A549 (cell line): ENCODE results near the gene PRR5L. TPM values are rescaled to one million over a fixed set of nuclear protein-coding genes. Genes with fewer than 3 reads are reported as not detected.

ENCODE experiments used
- ATAC-seq, 2 experiments: fragments of 200-7000 bp in 1 of 2; fragments of >200 bp in 1 of 2; cut with Nextera tagmentation in 1 of 2; cut with Tn5 transposase in 1 of 2; 3 replicates each; pipeline versions ENCODE4 v1.8.0 to v1.9.1; 2018 to 2020; ENCODE audit warnings: mild to moderate bottlenecking in 1 of 2, moderate library complexity in 1 of 2
- CTCF ChIA-PET: fragments of 300-600 bp; sonication (Branson Sonifier 250); formaldehyde crosslinking; extraction: SDS; loops from one replicate; lab custom pipeline; 2021; ENCODE audit warnings: antibody characterized with exemption, inconsistent platforms; lab: Yijun Ruan, JAX
- POLR2A ChIA-PET: fragments of 350-600 bp; formaldehyde crosslinking; extraction: SDS; loops from one replicate; lab custom pipeline; 2021; ENCODE audit warnings: antibody characterized with exemption, inconsistent platforms; lab: Yijun Ruan, JAX
- DNase-seq, 2 experiments: peaks; one replicate each; pipeline versions ENCODE4 v3.0.0 to v3.0.0-alpha.2; 2011 to 2016; ENCODE audit warnings: low read depth in 1 of 2, low spot score in 1 of 2
- FAIRE-seq: peaks from 2 replicates; lab custom pipeline; 2011; peaks lifted over from hg19 to GRCh38; lab: Jason Lieb, UNC
- H3K27ac ChIP-seq, 2 experiments: fragments of >200 bp; sonication (Bioruptor Twin); formaldehyde crosslinking; 3 replicates each; pipeline ENCODE4 v1.5.1; 2016 to 2017
- H3K4me1 ChIP-seq: fragments of >200 bp; sonication (Bioruptor Twin); formaldehyde crosslinking; 3 replicates; pipeline ENCODE4 v1.6.1; 2016
- H3K4me2 ChIP-seq: fragments of >200 bp; sonication (Bioruptor Twin); formaldehyde crosslinking; 3 replicates; pipeline ENCODE4 v1.6.1; 2016
- H3K4me3 ChIP-seq: fragments of >200 bp; sonication (Bioruptor Twin); formaldehyde crosslinking; 3 replicates; pipeline ENCODE4 v1.5.1; 2016
- H3K9me3 ChIP-seq: fragments of >200 bp; sonication (Bioruptor Twin); formaldehyde crosslinking; 3 replicates; pipeline ENCODE4 v1.6.1; 2016
- BCL3 ChIP-seq: fragments of >200 bp; sonication (Bioruptor Twin); formaldehyde crosslinking; IDR thresholded peaks from 3 replicates; pipeline ENCODE4 v1.6.1; 2016
- BHLHE40 ChIP-seq: IDR thresholded peaks from 2 replicates; pipeline ENCODE4 v1.6.1; 2012; ENCODE audit warnings: low read depth, low read length, inconsistent platforms
- CBX2 ChIP-seq: fragments of 200-600 bp; sonication (generic); IDR thresholded peaks from 2 replicates; pipeline ENCODE4 v1.6.1; 2016; ENCODE audit warnings: low read depth, mild to moderate bottlenecking, borderline replicate concordance
- CEBPB ChIP-seq, 2 experiments: fragments of >200 bp in 1 of 2; sonication (Bioruptor Twin) in 1 of 2; formaldehyde crosslinking in 1 of 2; IDR thresholded peaks; 2 replicates each; pipeline ENCODE4 v1.6.1; 2012 to 2016
- EHF ChIP-seq: fragments of 250-450 bp; sonication (Bioruptor Pico); IDR thresholded peaks from 2 replicates; pipeline ENCODE4 v1.5.0; 2020; ENCODE audit warnings: mild to moderate bottlenecking
- FOSL2 ChIP-seq, 2 experiments: fragments of 450-650 bp in 1 of 2; fragments of >200 bp in 1 of 2; sonication (Bioruptor Twin) in 1 of 2; formaldehyde crosslinking; IDR thresholded peaks; 2 replicates each; pipeline versions ENCODE4 v1.5.0 to v1.6.1; 2016 to 2020; ENCODE audit warnings: mild to moderate bottlenecking in 1 of 2, moderate library complexity in 1 of 2
- GATA3 ChIP-seq: IDR thresholded peaks from 2 replicates; pipeline ENCODE4 v1.6.1; 2012; ENCODE audit warnings: borderline replicate concordance
- HOXA7 ChIP-seq: fragments of 250-450 bp; sonication (Bioruptor Pico); IDR thresholded peaks from 2 replicates; pipeline ENCODE4 v1.5.0; 2020; ENCODE audit warnings: mild to moderate bottlenecking, moderate library complexity
- JUNB ChIP-seq: fragments of >200 bp; sonication (Bioruptor Twin); formaldehyde crosslinking; IDR thresholded peaks from 2 replicates; pipeline ENCODE4 v1.6.1; 2016
- KDM1A ChIP-seq: fragments of 200-600 bp; sonication (generic); IDR thresholded peaks from 2 replicates; pipeline ENCODE4 v1.6.1; 2016; ENCODE audit warnings: low read depth, mild to moderate bottlenecking
- MYC ChIP-seq: IDR thresholded peaks from 2 replicates; pipeline ENCODE4 v1.6.1; 2012; ENCODE audit warnings: mild to moderate bottlenecking, inconsistent platforms, low read length, improper control_type of control experiment, borderline replicate concordance
- NFE2L2 ChIP-seq: fragments of 150-350 bp; conservative IDR thresholded peaks from 2 replicates; pipeline ENCODE4 v1.6.1; 2014; ENCODE audit warnings: low read length
- NR3C1 ChIP-seq: fragments of >200 bp; sonication (Bioruptor Twin); formaldehyde crosslinking; IDR thresholded peaks from 3 replicates; pipeline ENCODE4 v1.6.1; 2017
- PHF8 ChIP-seq: fragments of 200-600 bp; sonication (generic); IDR thresholded peaks from 2 replicates; pipeline ENCODE4 v1.6.1; 2016; ENCODE audit warnings: low read depth, mild to moderate bottlenecking, antibody characterized with exemption, moderate library complexity, borderline replicate concordance
- POLR2A ChIP-seq: IDR thresholded peaks from 2 replicates; pipeline ENCODE4 v1.6.1; 2012; ENCODE audit warnings: mild to moderate bottlenecking, low read length
- SREBF2 ChIP-seq: fragments of 450-650 bp; IDR thresholded peaks from 2 replicates; pipeline ENCODE4 v1.6.1; 2014; ENCODE audit warnings: mild to moderate bottlenecking, moderate library complexity
- TFCP2L1 ChIP-seq: fragments of 250-450 bp; sonication (Bioruptor Pico); IDR thresholded peaks from 2 replicates; pipeline ENCODE4 v1.5.0; 2021; ENCODE audit warnings: mild to moderate bottlenecking
- USF2 ChIP-seq: fragments of 450-650 bp; IDR thresholded peaks from 2 replicates; pipeline ENCODE4 v1.6.1; 2014; ENCODE audit warnings: antibody characterized with exemption
- ZSCAN20 ChIP-seq: fragments of 250-450 bp; sonication (Bioruptor Pico); IDR thresholded peaks from 2 replicates; pipeline ENCODE4 v1.8.0; 2022; ENCODE audit warnings: mild to moderate bottlenecking, moderate library complexity
- WGBS: methylation state at CpG from one replicate; pipeline ENCODE4 v1.1.6; 2017; ENCODE audit errors: missing lambda C conversion rate; 5-methylcytosine and 5-hydroxymethylcytosine counted together
- polyA plus RNA-seq, 4 experiments: library from polyadenylated mRNA; depleted of rRNA in 3 of 4; stranded (reverse); fragments of >200 nt; fragmentation: RNase III in 1 of 4; extraction: RNeasy Plus Mini Kit Qiagen cat#74134 plus additional on column Dnase treatment in 1 of 4; gene quantifications; 2 replicates in 3 of 4; 3 replicates in 1 of 4; pipeline ENCODE4 v1.2.3, GENCODE V29; 2011 to 2017
- TF ChIP-seq, protein P1 (sequence below): fragments of >200 bp; sonication (Bioruptor Twin); formaldehyde crosslinking; IDR thresholded peaks from 2 replicates; pipeline ENCODE4 v1.6.1; 2016

PRR5L gene
- polyA plus RNA-seq, 2 of the 4 experiments (the other 2 are of a cell fraction): 6.9 to 12.1 TPM

DNA sequence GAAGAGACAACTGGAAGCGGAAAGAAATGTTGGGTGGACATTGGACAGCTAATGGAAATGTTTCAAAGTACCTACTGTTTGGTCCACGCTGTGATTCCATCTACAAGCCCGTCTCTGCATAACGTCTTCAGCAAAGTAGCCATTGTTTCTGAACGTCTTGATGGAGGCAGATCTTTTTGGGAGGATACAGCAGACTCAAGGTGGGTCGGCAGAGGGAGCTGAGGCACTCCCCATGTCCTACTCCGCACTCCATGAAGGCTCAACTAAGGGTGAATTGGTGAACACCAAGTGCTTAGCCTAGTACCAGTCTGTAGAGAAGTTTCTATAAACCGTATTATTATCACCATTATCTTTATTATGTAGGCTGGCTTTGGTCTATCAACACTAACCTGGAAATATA lies 45.8 kb downstream of the PRR5L start:
- POLR2A ChIA-PET: no interaction called here
- Histone ChIP-seq H3K4me3 (no peak overlapping the region), H3K9me3 (no peaks in the 10 kb centered on the region), H3K27ac (no peak overlapping the region), H3K4me2 (no peak overlapping the region), H3K4me1 (no peaks in the 10 kb centered on the region)
- CTCF ChIA-PET: interaction anchor here (0.8 to 1.6 kb wide), 5 partner anchors 11 to 137 kb away, joined by 3 to 9 read pairs (median 3); no protein-coding TSS in a partner anchor
- TF ChIP-seq FOSL2 (IDR thresholded peaks at IDR 0.05): no peak
- TF ChIP-seq FOSL2 (CRISPR knock-in tag; IDR thresholded peaks at IDR 0.05): no peak
- no peak for FAIRE-seq
- WGBS: 35% methylated on average over 8 of the region's 8 CpGs
- no peak for DNase-seq
- ATAC-seq: no peak

DNA sequence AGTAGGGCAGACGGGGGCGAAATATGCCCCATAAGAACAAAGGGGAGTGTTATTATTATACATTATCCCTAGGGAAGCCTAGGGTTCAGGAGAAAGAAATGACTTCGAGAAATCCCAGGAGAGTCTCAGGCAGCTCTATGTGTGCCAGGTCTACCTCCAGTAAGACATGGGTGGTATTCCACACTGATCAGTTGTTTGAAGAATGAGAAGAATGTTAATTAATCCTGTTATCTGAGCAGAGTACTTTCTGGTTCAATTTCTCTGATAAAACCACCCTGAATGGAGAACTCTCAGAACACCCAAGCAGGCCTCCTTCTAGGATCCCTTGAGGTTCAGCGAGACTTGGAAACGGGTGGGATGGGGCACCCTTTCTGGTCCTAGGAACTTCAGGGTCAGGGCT lies 46.2 kb downstream of the PRR5L start:
- DNase-seq (no peak), FAIRE-seq (no peak), ATAC-seq (no peak)
- Histone ChIP-seq H3K9me3 (no peaks in the 10 kb centered on the region), H3K27ac (no peak overlapping the region), H3K4me3 (no peak overlapping the region), H3K4me2 (no peak overlapping the region), H3K4me1 (no peaks in the 10 kb centered on the region)
- TF ChIP-seq, protein P1, sequence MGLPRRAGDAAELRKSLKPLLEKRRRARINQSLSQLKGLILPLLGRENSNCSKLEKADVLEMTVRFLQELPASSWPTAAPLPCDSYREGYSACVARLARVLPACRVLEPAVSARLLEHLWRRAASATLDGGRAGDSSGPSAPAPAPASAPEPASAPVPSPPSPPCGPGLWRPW: no peak
- TF ChIP-seq JUNB (no peak), EHF (CRISPR knock-in tag) (no peak), BHLHE40 (no peak), CBX2 (no peak), NFE2L2 (no peak), KDM1A (no peak), GATA3 (no peak), POLR2A (no peak), PHF8 (no peak)
- ChIA-PET POLR2A (no interaction called here), CTCF (interaction anchor here (1.0 to 1.4 kb wide), 2 partner anchors 11 to 35 kb away, joined by 3 read pairs; no protein-coding TSS in a partner anchor)
- WGBS: 35% methylated on average over 5 of the region's 5 CpGs

- no peak for FAIRE-seq
Observed at GRCh38 chr11:36343436-36343835, 47.3 kb downstream of the PRR5L start.

More at GRCh38 chr11:36343436-36343835, 47.3 kb downstream of the PRR5L start:
- ATAC-seq (no peak), DNase-seq (no peak)
- H3K9me3 ChIP-seq: no peaks in the 10 kb centered on the region
- no peaks in the 10 kb centered on the region for H3K4me1 ChIP-seq
- no peak overlapping the region for H3K4me3 ChIP-seq
- no peak overlapping the region for H3K27ac ChIP-seq
- no peak overlapping the region for H3K4me2 ChIP-seq
- no peak for TF ChIP-seq GATA3
- no peak for TF ChIP-seq EHF (CRISPR knock-in tag)
- no peak for TF ChIP-seq POLR2A
- no peak for TF ChIP-seq MYC
- no peak for TF ChIP-seq FOSL2 (IDR thresholded peaks at IDR 0.05)
- TF ChIP-seq FOSL2 (CRISPR knock-in tag; IDR thresholded peaks at IDR 0.05): no peak
- no peak for TF ChIP-seq SREBF2
- no peak for TF ChIP-seq BCL3
- no peak for TF ChIP-seq CEBPB (IDR thresholded peaks at IDR 0.05)
- no peak for TF ChIP-seq ZSCAN20 (CRISPR knock-in tag)
- no peak for TF ChIP-seq USF2
- TF ChIP-seq HOXA7: no peak
- TF ChIP-seq NR3C1: no peak
- TF ChIP-seq TFCP2L1 (CRISPR knock-in tag): no peak
- TF ChIP-seq, all 56 proteins: peak for 0
- ChIA-PET CTCF (interaction anchor here (1.4 kb wide), 1 partner anchor 34 kb away, joined by 3 read pairs; no protein-coding TSS in a partner anchor), POLR2A (no interaction called here)
- 91% methylated on average over 5 of the region's 5 CpGs for WGBS
